PC-3 (cell line): Measurements from ENCODE around the gene BFSP1. TPM values are rescaled to one million over a fixed set of nuclear protein-coding genes. Genes with fewer than 3 reads are reported as not detected.

Source experiments
- ATAC-seq: fragments of 200-7000 bp; cut with Tn5 transposase; 2 replicates; pipeline ENCODE4 v1.9.1; 2020; ENCODE audit warnings: mild to moderate bottlenecking, moderate library complexity
- BruUV-seq: library from RNA; stranded (reverse); fragments of 400-500 nt; replicated peaks from 2 replicates; lab custom pipeline; 2021; lab: Mats Ljungman, UMichigan
- CTCF ChIA-PET: fragments of 300-600 bp; sonication (Branson Sonifier 250); formaldehyde crosslinking; loops from one replicate; lab custom pipeline; 2022; ENCODE audit warnings: antibody characterized with exemption; lab: Charles Lee
- POLR2A ChIA-PET: fragments of 300-600 bp; sonication (Branson Sonifier 250); formaldehyde crosslinking; loops from one replicate; lab custom pipeline; 2022; ENCODE audit warnings: antibody characterized with exemption; ENCODE audit not compliant: unreplicated experiment; lab: Charles Lee
- DNase-seq: peaks from one replicate; pipeline ENCODE4 v3.0.0-alpha.2; 2015
- H2AFZ ChIP-seq: fragments of 300-600 bp; sonication (generic); 2 replicates; pipeline ENCODE4 v1.6.0; 2016; ENCODE audit warnings: antibody characterized with exemption, low read length
- H3F3A ChIP-seq: fragments of 300-600 bp; sonication (generic); one replicate; pipeline ENCODE4 v1.6.0; 2017; ENCODE audit warnings: antibody characterized with exemption, low read length, control low read depth, mild to moderate bottlenecking; ENCODE audit not compliant: unreplicated experiment
- H3K27ac ChIP-seq: fragments of 300-600 bp; sonication (generic); 2 replicates; pipeline ENCODE4 v1.5.1; 2016; ENCODE audit warnings: mild to moderate bottlenecking, low read length
- H3K27me3 ChIP-seq: fragments of 300-600 bp; sonication (generic); 2 replicates; pipeline ENCODE4 v1.6.1; 2016; ENCODE audit warnings: low read length, mixed read lengths
- H3K36me3 ChIP-seq: fragments of 300-600 bp; sonication (generic); 2 replicates; pipeline ENCODE4 v1.6.1; 2016; ENCODE audit warnings: low read depth, mixed run types, low read length, mixed read lengths
- H3K4me1 ChIP-seq: fragments of 300-600 bp; sonication (generic); 2 replicates; pipeline ENCODE4 v1.5.1; 2016; ENCODE audit warnings: low read length; ENCODE audit not compliant: insufficient read depth
- H3K4me2 ChIP-seq: fragments of 300-600 bp; sonication (generic); 2 replicates; pipeline ENCODE4 v1.6.0; 2016; ENCODE audit warnings: low read length
- H3K4me3 ChIP-seq: fragments of 300-600 bp; sonication (generic); 2 replicates; pipeline ENCODE4 v1.5.1; 2016; ENCODE audit warnings: mild to moderate bottlenecking, low read length, mixed read lengths
- H3K79me2 ChIP-seq: fragments of 300-600 bp; sonication (generic); 2 replicates; pipeline ENCODE4 v1.6.1; 2017; ENCODE audit warnings: low read length, mixed read lengths
- H3K9ac ChIP-seq: fragments of 300-600 bp; sonication (generic); 2 replicates; pipeline ENCODE4 v1.6.0; 2016; ENCODE audit warnings: mild to moderate bottlenecking, low read length
- H3K9me2 ChIP-seq: fragments of 300-600 bp; sonication (generic); replicated peaks from 2 replicates; pipeline ENCODE4 v1.6.1; 2016; ENCODE audit warnings: mixed run types, low read length, mixed read lengths
- H3K9me3 ChIP-seq: fragments of 300-600 bp; sonication (generic); 2 replicates; pipeline ENCODE4 v1.6.1; 2016; ENCODE audit warnings: low read length, mixed read lengths
- H4K20me1 ChIP-seq: fragments of 300-600 bp; sonication (generic); 2 replicates; pipeline ENCODE4 v1.6.1; 2016; ENCODE audit warnings: low read length, mixed read lengths
- EZH2 ChIP-seq: fragments of 300-600 bp; sonication (generic); IDR thresholded peaks from one replicate; pipeline ENCODE4 v1.6.1; 2017; ENCODE audit warnings: antibody characterized with exemption, mild to moderate bottlenecking, low read length; ENCODE audit not compliant: unreplicated experiment
- EZH2phosphoT487 ChIP-seq: fragments of 300-600 bp; sonication (generic); IDR thresholded peaks from 2 replicates; pipeline ENCODE4 v1.6.1; 2018; ENCODE audit warnings: mild to moderate bottlenecking, antibody characterized with exemption, low read length, borderline replicate concordance
- intact Hi-C: fragments of 100-400 bp; cut with micrococcal nuclease; formaldehyde crosslinking; loops from 2 replicates; pipeline ENCODE4 v1.9.0; 2023
- total RNA-seq: library from RNA; depleted of rRNA; stranded (reverse); fragments of >200 nt; gene quantifications from 2 replicates; pipeline ENCODE4 v1.2.3, GENCODE V29; 2014
- TF ChIP-seq, protein P1 (sequence below): fragments of 300-600 bp; sonication (generic); conservative IDR thresholded peaks from 2 replicates; pipeline ENCODE4 v1.5.1; 2017; ENCODE audit warnings: antibody characterized with exemption, low read depth, mild to moderate bottlenecking, low read length

The BFSP1 gene
- total RNA-seq, 1 experiment from 2014 or later, result 2.7 TPM

DNA sequence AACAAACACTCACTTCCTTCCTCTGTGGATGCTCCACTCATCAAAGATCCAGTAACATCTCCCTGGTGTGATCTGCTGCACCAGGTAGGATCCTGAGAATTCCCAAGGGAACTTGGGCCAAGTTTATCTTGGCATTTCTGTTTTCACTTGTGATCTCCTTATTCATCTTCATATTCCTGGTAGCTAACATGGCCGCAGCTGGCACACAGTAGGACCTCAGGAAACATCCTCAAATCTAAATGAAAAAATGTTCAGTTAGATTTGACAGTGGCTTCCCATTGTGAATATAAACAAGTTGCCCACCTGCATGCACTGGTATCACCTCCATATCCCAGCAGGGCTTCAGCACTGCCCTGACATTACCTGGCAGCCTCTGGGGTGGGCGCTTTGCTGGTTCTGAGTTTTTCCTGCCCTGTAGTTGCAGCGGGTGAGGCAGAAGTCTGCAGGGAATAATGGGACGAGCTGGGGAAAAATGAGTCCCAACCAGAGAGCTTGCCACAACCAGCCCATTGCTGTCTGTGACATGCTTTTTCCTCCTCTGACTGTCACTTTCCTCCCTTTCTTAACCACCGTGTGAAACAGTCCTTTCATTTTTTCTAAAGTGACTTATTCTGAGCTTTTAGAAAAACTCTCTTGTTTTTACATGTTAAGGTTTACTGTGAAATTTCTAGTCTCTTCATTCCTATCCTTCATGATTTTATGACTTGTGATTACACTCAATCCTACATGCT is 29.3 kb upstream of the BFSP1 start:
- TF ChIP-seq, protein P1, sequence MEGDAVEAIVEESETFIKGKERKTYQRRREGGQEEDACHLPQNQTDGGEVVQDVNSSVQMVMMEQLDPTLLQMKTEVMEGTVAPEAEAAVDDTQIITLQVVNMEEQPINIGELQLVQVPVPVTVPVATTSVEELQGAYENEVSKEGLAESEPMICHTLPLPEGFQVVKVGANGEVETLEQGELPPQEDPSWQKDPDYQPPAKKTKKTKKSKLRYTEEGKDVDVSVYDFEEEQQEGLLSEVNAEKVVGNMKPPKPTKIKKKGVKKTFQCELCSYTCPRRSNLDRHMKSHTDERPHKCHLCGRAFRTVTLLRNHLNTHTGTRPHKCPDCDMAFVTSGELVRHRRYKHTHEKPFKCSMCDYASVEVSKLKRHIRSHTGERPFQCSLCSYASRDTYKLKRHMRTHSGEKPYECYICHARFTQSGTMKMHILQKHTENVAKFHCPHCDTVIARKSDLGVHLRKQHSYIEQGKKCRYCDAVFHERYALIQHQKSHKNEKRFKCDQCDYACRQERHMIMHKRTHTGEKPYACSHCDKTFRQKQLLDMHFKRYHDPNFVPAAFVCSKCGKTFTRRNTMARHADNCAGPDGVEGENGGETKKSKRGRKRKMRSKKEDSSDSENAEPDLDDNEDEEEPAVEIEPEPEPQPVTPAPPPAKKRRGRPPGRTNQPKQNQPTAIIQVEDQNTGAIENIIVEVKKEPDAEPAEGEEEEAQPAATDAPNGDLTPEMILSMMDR, result no peak
- H3F3A ChIP-seq, result peaks cover 14% of the 10 kb centered on the region
- H4K20me1 ChIP-seq, result no peaks in the 10 kb centered on the region
- POLR2A ChIA-PET, result no interaction called here
- H3K4me2 ChIP-seq, result no peak overlapping the region
- H3K4me1 ChIP-seq, result peaks cover 58% of the 10 kb centered on the region
- DNase-seq (peak; percentile 4), ATAC-seq (no peak)
- no peaks in the 10 kb centered on the region for H3K9me2 ChIP-seq
- H3K27me3 ChIP-seq, result no peaks in the 10 kb centered on the region
- H3K9me3 ChIP-seq, result no peaks in the 10 kb centered on the region
- H3K79me2 ChIP-seq, result no peaks in the 10 kb centered on the region
- H3K27ac ChIP-seq, result peak overlapping the region; percentile 98
- H3K36me3 ChIP-seq, result no peaks in the 10 kb centered on the region
- CTCF ChIA-PET, result no interaction called here
- no TSS peak for BruUV-seq
- H3K9ac ChIP-seq, result no peak overlapping the region
- no peak overlapping the region for H2AFZ ChIP-seq
- intact Hi-C loops, result no loop called here
- H3K4me3 ChIP-seq, result no peak overlapping the region

DNA sequence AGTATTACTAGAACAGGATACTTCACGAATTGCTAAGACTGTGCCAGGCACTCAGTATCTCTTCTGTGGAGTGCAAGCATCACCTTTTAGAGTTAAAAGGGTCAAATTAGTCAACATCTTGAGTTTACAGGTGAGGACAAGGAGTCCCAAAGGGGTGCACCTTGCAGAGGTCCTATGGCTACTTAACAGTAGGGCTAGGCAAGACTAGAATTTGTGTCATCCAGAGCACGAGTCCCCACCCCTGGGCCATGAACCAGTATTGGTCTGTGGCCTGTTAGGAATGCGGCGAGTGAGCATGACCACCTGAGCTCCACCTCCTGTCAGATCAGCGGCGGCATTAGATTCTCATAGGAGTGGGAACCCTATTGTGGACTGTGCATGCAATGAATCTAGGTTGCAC is 28.2 kb upstream of the BFSP1 start:
- ChIA-PET POLR2A (interaction anchor here (0.6 to 1.0 kb wide), 4 partner anchors 10 to 121 kb away, joined by 4 to 11 read pairs (median 6); partner anchors contain the start of gene DSTN), CTCF (no interaction called here)
- Histone ChIP-seq H3K4me3 (peak overlapping the region; percentile 64), H3K4me1 (peaks cover 50% of the 10 kb centered on the region), H3K9me2 (no peaks in the 10 kb centered on the region), H3F3A (peaks cover 14% of the 10 kb centered on the region), H3K27ac (peak overlapping the region; percentile 98), H3K27me3 (no peaks in the 10 kb centered on the region), H3K9me3 (no peaks in the 10 kb centered on the region), H3K79me2 (no peaks in the 10 kb centered on the region), H3K36me3 (no peaks in the 10 kb centered on the region), H3K9ac (peak overlapping the region; percentile 95), H4K20me1 (no peaks in the 10 kb centered on the region), H3K4me2 (peak overlapping the region; percentile 88), H2AFZ (no peak overlapping the region)
- intact Hi-C loops, result loop anchor here (5.0 kb wide), 1 partner anchor 693 kb away; no protein-coding TSS in a partner anchor
- BruUV-seq, result no TSS peak
- no peak for ATAC-seq
- DNase-seq, result peak; percentile 11
- TF ChIP-seq EZH2 (no peak), EZH2phosphoT487 (no peak)
- TF ChIP-seq, protein P1, result no peak

DNA sequence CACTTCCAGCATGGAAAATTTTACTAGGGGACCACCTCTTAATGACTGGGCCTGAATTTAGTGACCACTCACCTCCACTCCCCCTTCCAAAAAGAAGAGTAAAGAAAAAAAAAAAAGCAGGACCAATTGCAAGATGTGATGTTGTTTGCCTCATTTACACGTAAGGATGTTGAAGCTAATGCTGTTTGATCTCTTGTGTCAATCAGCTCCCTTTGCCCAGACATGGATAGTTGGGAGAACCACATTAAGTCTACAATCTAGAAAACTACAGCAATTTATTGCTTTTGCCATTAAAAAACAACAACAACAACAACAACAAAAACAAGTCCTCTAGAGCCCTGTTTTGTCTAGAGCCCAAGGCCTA is 27.7 kb upstream of the BFSP1 start:
- no peak for TF ChIP-seq EZH2phosphoT487
- TF ChIP-seq, protein P1, result no peak
- no peak for TF ChIP-seq EZH2
- Histone ChIP-seq H3K9me3 (no peaks in the 10 kb centered on the region), H3K4me2 (peak overlapping the region; percentile 88), H3F3A (peaks cover 14% of the 10 kb centered on the region), H3K4me1 (peaks cover 50% of the 10 kb centered on the region), H3K27ac (peak overlapping the region; percentile 98), H3K36me3 (no peaks in the 10 kb centered on the region), H3K4me3 (peak overlapping the region; percentile 64), H2AFZ (no peak overlapping the region), H3K9ac (peak overlapping the region; percentile 95), H3K9me2 (no peaks in the 10 kb centered on the region), H4K20me1 (no peaks in the 10 kb centered on the region), H3K79me2 (no peaks in the 10 kb centered on the region), H3K27me3 (no peaks in the 10 kb centered on the region)
- no peak for DNase-seq
- no TSS peak for BruUV-seq
- CTCF ChIA-PET, result no interaction called here
- POLR2A ChIA-PET, result interaction anchor here (0.6 to 1.0 kb wide), 4 partner anchors 11 to 121 kb away, joined by 4 to 11 read pairs (median 6); partner anchors contain the start of gene DSTN
- intact Hi-C loops, result loop anchor here (1.0 to 5.0 kb wide), 3 partner anchors 10 to 693 kb away; partner anchors contain the start of gene SNX5
- no peak for ATAC-seq
